IMR-90 (cell line): ENCODE data around the gene BICD1. TPM values are rescaled to one million over a fixed set of nuclear protein-coding genes. Genes with fewer than 3 reads are reported as not detected.
A peak's percentile ranks its signal among the peaks of the same experiment; 100 is the strongest.

ENCODE experiments used
- ATAC-seq: fragments of 200-7000 bp; cut with Tn5 transposase; 2 replicates; pipeline ENCODE4 v1.9.1; 2020; ENCODE audit warnings: low read depth, mild to moderate bottlenecking, moderate library complexity
- BruUV-seq: library from RNA; stranded (reverse); fragments of 400-500 nt; replicated peaks from 2 replicates; lab custom pipeline; 2021; lab: Mats Ljungman, UMichigan
- CTCF ChIA-PET: fragments of 300-600 bp; formaldehyde crosslinking; extraction: SDS; loops from one replicate; lab custom pipeline; 2021; ENCODE audit warnings: antibody characterized with exemption; lab: Yijun Ruan, JAX
- POLR2A ChIA-PET: fragments of 300-600 bp; sonication (Branson Sonifier 250); formaldehyde crosslinking; loops from one replicate; lab custom pipeline; 2022; ENCODE audit warnings: antibody characterized with exemption; ENCODE audit not compliant: unreplicated experiment; lab: Charles Lee
- DNase-seq: peaks from one replicate; pipeline ENCODE4 v3.0.0; 2013
- H2AFZ ChIP-seq: replicated peaks from 2 replicates; pipeline ENCODE3; 2013; ENCODE audit warnings: low read length, mild to moderate bottlenecking; ENCODE audit not compliant: poor library complexity
- H2AK5ac ChIP-seq: 2 replicates; pipeline ENCODE4 v1.6.1; 2013; ENCODE audit warnings: low read depth, low read length, inconsistent platforms
- H2AK9ac ChIP-seq: replicated peaks from 2 replicates; pipeline ENCODE3; 2013; ENCODE audit warnings: mild to moderate bottlenecking, low read depth, low read length, moderate library complexity; ENCODE audit not compliant: poor library complexity
- H2BK120ac ChIP-seq: 2 replicates; pipeline ENCODE4 v1.6.1; 2013; ENCODE audit warnings: low read depth, low read length, inconsistent platforms
- H2BK15ac ChIP-seq: 3 replicates; pipeline ENCODE4 v1.6.1; 2013; ENCODE audit warnings: low read depth, low read length, inconsistent platforms
- H2BK20ac ChIP-seq: 2 replicates; pipeline ENCODE4 v1.6.1; 2013; ENCODE audit warnings: low read depth, mild to moderate bottlenecking, inconsistent platforms, low read length, moderate library complexity
- H2BK5ac ChIP-seq: 2 replicates; pipeline ENCODE4 v1.6.1; 2013; ENCODE audit warnings: mild to moderate bottlenecking, low read depth, low read length, inconsistent platforms; ENCODE audit not compliant: poor library complexity, severe bottlenecking
- H3K14ac ChIP-seq: replicated peaks from 2 replicates; pipeline ENCODE4 v1.6.1; 2013; ENCODE audit warnings: low read depth, low read length, inconsistent platforms
- H3K18ac ChIP-seq: 2 replicates; pipeline ENCODE4 v1.6.1; 2013; ENCODE audit warnings: low read depth, low read length, control low read depth
- H3K23ac ChIP-seq: 2 replicates; pipeline ENCODE4 v1.6.1; 2013; ENCODE audit warnings: low read depth, low read length, inconsistent platforms
- H3K27ac ChIP-seq: 2 replicates; pipeline ENCODE4 v1.5.1; 2013; ENCODE audit warnings: mild to moderate bottlenecking, control low read depth, low read length; ENCODE audit not compliant: insufficient read depth
- H3K27me3 ChIP-seq: 2 replicates; pipeline ENCODE4 v1.6.1; 2013; ENCODE audit warnings: low read length; ENCODE audit not compliant: control insufficient read depth, insufficient read depth
- H3K36me3 ChIP-seq: 2 replicates; pipeline ENCODE4 v1.6.1; 2013; ENCODE audit warnings: low read length, mixed read lengths; ENCODE audit not compliant: control insufficient read depth, insufficient read depth
- H3K4ac ChIP-seq: 2 replicates; pipeline ENCODE4 v1.6.1; 2013; ENCODE audit warnings: low read depth, low read length, inconsistent platforms
- H3K4me1 ChIP-seq: 2 replicates; pipeline ENCODE4 v1.6.1; 2013; ENCODE audit warnings: low read length, mixed read lengths; ENCODE audit not compliant: control insufficient read depth, insufficient read depth
- H3K4me2 ChIP-seq: 2 replicates; pipeline ENCODE4 v1.6.1; 2013; ENCODE audit warnings: low read depth, mild to moderate bottlenecking, control low read depth, low read length, moderate library complexity
- H3K4me3 ChIP-seq: 2 replicates; pipeline ENCODE4 v1.5.1; 2013; ENCODE audit warnings: low read depth, mild to moderate bottlenecking, control low read depth, low read length, moderate library complexity; ENCODE audit not compliant: insufficient read depth
- H3K56ac ChIP-seq: 2 replicates; pipeline ENCODE4 v1.6.1; 2013; ENCODE audit warnings: low read length, inconsistent platforms; ENCODE audit not compliant: insufficient read depth; ENCODE audit errors: extremely low read depth
- H3K79me1 ChIP-seq, 2 experiments: 2 replicates each; pipeline ENCODE4 v1.6.1; 2013; ENCODE audit warnings: low read length in 2 of 2, inconsistent platforms in 1 of 2, low read depth in 1 of 2
- H3K9ac ChIP-seq: 2 replicates; pipeline ENCODE4 v1.6.1; 2013; ENCODE audit warnings: low read depth, low read length, control low read depth
- H3K9me1 ChIP-seq: 2 replicates; pipeline ENCODE4 v1.6.1; 2013; ENCODE audit warnings: low read length, inconsistent platforms; ENCODE audit not compliant: insufficient read depth
- H3K9me3 ChIP-seq: 2 replicates; pipeline ENCODE4 v1.6.1; 2013; ENCODE audit warnings: low read length; ENCODE audit not compliant: control insufficient read depth, insufficient read depth
- H4K20me1 ChIP-seq: 2 replicates; pipeline ENCODE4 v1.6.1; 2013; ENCODE audit warnings: low read length, inconsistent platforms; ENCODE audit not compliant: insufficient read depth
- H4K5ac ChIP-seq: 2 replicates; pipeline ENCODE4 v1.6.1; 2013; ENCODE audit warnings: mild to moderate bottlenecking, low read depth, low read length, control low read depth
- H4K8ac ChIP-seq, 2 experiments: 2 replicates each; pipeline ENCODE4 v1.6.1; 2013; ENCODE audit warnings: low read depth in 2 of 2, low read length in 2 of 2, control low read depth in 1 of 2, inconsistent platforms in 1 of 2
- H4K91ac ChIP-seq: 2 replicates; pipeline ENCODE4 v1.6.1; 2013; ENCODE audit warnings: low read depth, low read length, inconsistent platforms; ENCODE audit not compliant: insufficient read depth
- CEBPB ChIP-seq: IDR thresholded peaks from 2 replicates; pipeline ENCODE4 v1.6.1; 2012; ENCODE audit warnings: low read depth, low read length, improper control_type of control experiment
- CHD1 ChIP-seq: IDR thresholded peaks from 2 replicates; pipeline ENCODE4 v1.6.1; 2012; ENCODE audit warnings: low read depth, low read length, improper control_type of control experiment
- MAFK ChIP-seq: IDR thresholded peaks from 2 replicates; pipeline ENCODE4 v1.6.1; 2012; ENCODE audit warnings: low read depth, low read length, improper control_type of control experiment
- RCOR1 ChIP-seq: IDR thresholded peaks from 2 replicates; pipeline ENCODE4 v1.6.1; 2012; ENCODE audit warnings: mild to moderate bottlenecking, low read length, improper control_type of control experiment; ENCODE audit not compliant: insufficient replicate concordance
- WGBS, 2 experiments: methylation state at CpG; one replicate each; pipeline versions ENCODE4 v1.1.5 to v1.1.7; 2013; ENCODE audit warnings: missing lambda C conversion rate in 2 of 2; ENCODE audit not compliant: insufficient read length in 1 of 2; ENCODE audit errors: extremely low coverage in 2 of 2; 5-methylcytosine and 5-hydroxymethylcytosine counted together
- dilution Hi-C: fragments of 300-500 bp; cut with HindIII; formaldehyde crosslinking; loops from one replicate; pipeline ENCODE4 v1.14.3; 2018; ENCODE audit warnings: low sequenced_read_pairs; ENCODE audit not compliant: unreplicated experiment
- in situ Hi-C: fragments of 300-500 bp; cut with MboI; formaldehyde crosslinking; loops from 3 replicates; pipeline ENCODE4 v1.14.3; 2019; ENCODE audit warnings: low sequenced_read_pairs, inconsistent platforms, mixed read lengths
- intact Hi-C: fragments of 100-400 bp; cut with micrococcal nuclease; formaldehyde crosslinking; loops from 2 replicates; pipeline ENCODE4 v1.10.0; 2022
- polyA plus RNA-seq, 3 experiments: library from polyadenylated mRNA; depleted of rRNA; stranded (reverse); fragments of >200 nt; gene quantifications; 2 replicates each; pipeline ENCODE4 v1.2.3, GENCODE V29; 2012; ENCODE audit warnings: low replicate concordance in 1 of 3
- total RNA-seq: library from RNA; depleted of rRNA; stranded (reverse); fragments of >200 nt; gene quantifications from 2 replicates; pipeline ENCODE4 v1.2.3, GENCODE V29; 2012
- TF ChIP-seq, protein P1 (sequence below): conservative IDR thresholded peaks from 2 replicates; pipeline ENCODE4 v1.5.1; 2012; ENCODE audit warnings: mild to moderate bottlenecking, low read depth, low read length, improper control_type of control experiment

BICD1 gene
- total and polyA plus RNA-seq, 2 of the 4 experiments (the other 2 are of a cell fraction) = 17.2 to 21.8 TPM

DNA sequence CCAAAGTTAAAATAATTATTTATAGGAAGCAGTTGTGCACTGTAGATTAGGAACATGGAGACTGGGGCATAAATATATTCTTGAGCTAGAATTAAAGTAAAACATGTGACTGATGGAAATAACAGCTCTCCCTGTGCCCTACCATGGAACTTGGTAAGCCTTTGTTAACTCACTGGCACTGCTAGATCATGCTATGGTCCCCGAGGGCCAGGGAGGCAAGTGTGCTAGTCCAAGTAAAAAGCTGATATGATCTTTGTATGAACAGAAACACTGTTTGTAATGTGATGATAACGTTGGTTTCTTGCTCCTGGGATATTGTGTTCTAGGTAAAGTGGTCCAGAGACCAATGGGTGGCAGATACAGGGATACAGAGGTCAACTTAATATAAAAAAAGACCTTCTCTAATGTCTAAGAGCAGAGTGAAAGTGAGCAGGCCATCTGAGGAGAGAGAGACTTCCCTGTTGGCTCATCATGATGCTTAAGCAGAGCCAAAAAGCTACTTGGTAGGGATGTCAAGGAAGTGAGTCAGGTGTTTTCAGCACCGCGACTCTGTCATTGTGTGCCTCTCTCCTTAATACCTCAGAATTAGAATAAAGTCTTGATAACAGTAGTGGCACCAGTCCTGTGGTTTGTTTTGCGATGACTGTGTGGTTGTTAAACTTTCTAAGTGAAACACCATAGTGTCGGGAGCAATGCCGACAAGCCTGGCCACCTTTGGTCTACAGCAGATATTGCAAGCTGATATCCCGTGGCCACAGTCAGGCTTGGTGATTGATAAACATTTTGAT is 27.6 kb downstream of the BICD1 start:
- no peak overlapping the region for H4K5ac ChIP-seq
- peak; percentile 83 for DNase-seq
- H3K79me1 ChIP-seq = peaks cover 36 to 50% of the 10 kb centered on the region in 2 experiments
- ATAC-seq = peak; percentile 65
- H2AK5ac ChIP-seq = peak overlapping the region; percentile 74
- H3K9me3 ChIP-seq = no peaks in the 10 kb centered on the region
- H2BK120ac ChIP-seq = peak overlapping the region; percentile 11; the same call in 1 of the 2 replicates
- H3K9ac ChIP-seq = no peak overlapping the region
- no peak overlapping the region for H2AK9ac ChIP-seq
- H3K9me1 ChIP-seq = peaks cover 7% of the 10 kb centered on the region
- no peak for TF ChIP-seq CHD1
- TF ChIP-seq RCOR1 = peak; percentile 72
- TF ChIP-seq, protein P1, sequence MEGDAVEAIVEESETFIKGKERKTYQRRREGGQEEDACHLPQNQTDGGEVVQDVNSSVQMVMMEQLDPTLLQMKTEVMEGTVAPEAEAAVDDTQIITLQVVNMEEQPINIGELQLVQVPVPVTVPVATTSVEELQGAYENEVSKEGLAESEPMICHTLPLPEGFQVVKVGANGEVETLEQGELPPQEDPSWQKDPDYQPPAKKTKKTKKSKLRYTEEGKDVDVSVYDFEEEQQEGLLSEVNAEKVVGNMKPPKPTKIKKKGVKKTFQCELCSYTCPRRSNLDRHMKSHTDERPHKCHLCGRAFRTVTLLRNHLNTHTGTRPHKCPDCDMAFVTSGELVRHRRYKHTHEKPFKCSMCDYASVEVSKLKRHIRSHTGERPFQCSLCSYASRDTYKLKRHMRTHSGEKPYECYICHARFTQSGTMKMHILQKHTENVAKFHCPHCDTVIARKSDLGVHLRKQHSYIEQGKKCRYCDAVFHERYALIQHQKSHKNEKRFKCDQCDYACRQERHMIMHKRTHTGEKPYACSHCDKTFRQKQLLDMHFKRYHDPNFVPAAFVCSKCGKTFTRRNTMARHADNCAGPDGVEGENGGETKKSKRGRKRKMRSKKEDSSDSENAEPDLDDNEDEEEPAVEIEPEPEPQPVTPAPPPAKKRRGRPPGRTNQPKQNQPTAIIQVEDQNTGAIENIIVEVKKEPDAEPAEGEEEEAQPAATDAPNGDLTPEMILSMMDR = no peak
- 0 out of 2 replicates have a peak, but pooled peaks have one; percentile 14 for TF ChIP-seq MAFK
- TF ChIP-seq CEBPB = 0 out of 2 replicates have a peak, but pooled peaks have one; percentile 4
- dilution Hi-C loops = no loop called here
- no peak overlapping the region for H3K4me3 ChIP-seq
- H4K8ac ChIP-seq = 0 out of 4 replicates have a peak overlapping the region, but pooled peaks of 1 of the 2 experiments have one; percentile 30
- peak overlapping the region; percentile 66; the same call in 1 of the 3 replicates for H2BK15ac ChIP-seq
- peak overlapping the region; percentile 41; the same call in 1 of the 2 replicates for H3K27ac ChIP-seq
- H3K4me1 ChIP-seq = peaks cover 5% of the 10 kb centered on the region
- intact Hi-C loops = no loop called here
- no peak overlapping the region for H3K56ac ChIP-seq
- peak overlapping the region; percentile 39; the same call in 1 of the 2 replicates for H3K4ac ChIP-seq
- H2BK20ac ChIP-seq = no peak overlapping the region
- peaks cover 21% of the 10 kb centered on the region for H4K20me1 ChIP-seq
- CTCF ChIA-PET = interaction anchor here (0.5 to 0.6 kb wide), 2 partner anchors 99 to 817 kb away, joined by 3 to 5 read pairs; no protein-coding TSS in a partner anchor
- peak overlapping the region; percentile 25 for H2BK5ac ChIP-seq
- H3K36me3 ChIP-seq = peaks cover 3% of the 10 kb centered on the region; the same call in 1 of the 2 replicates
- POLR2A ChIA-PET = interaction anchor here (0.5 kb wide), 1 partner anchor 48 kb away, joined by 10 read pairs; no protein-coding TSS in a partner anchor
- WGBS, 2 experiments = 88% methylated on average over 1 of the region's 8 CpGs; no CpG with 5 or more reads in 1 of the 2 experiments
- no TSS peak for BruUV-seq
- H3K14ac ChIP-seq = peak overlapping the region; percentile 38; the same call in 1 of the 2 replicates
- no peak overlapping the region for H4K91ac ChIP-seq
- H3K18ac ChIP-seq = peak overlapping the region; percentile 48; the same call in 1 of the 2 replicates
- in situ Hi-C loops = no loop called here
- H3K27me3 ChIP-seq = no peaks in the 10 kb centered on the region
- peak overlapping the region; percentile 52; the same call in 1 of the 2 replicates for H3K4me2 ChIP-seq
- H3K23ac ChIP-seq = peak overlapping the region; percentile 40; the same call in 1 of the 2 replicates
- H2AFZ ChIP-seq = no peak overlapping the region
